ENCODE results near the gene DNMT3A. TPM values are rescaled to one million over a fixed set of nuclear protein-coding genes. Genes with fewer than 3 reads are reported as not detected.

DNMT3A gene
- total RNA-seq, 3 donors from 2014 or later (not counting 1 experiment from before 2014, with no cell fraction given) = 36.3 to 60.7 (median 45.2) TPM

GRCh38 chr2:25354116-25354515 lies 12.4 kb upstream of the DNMT3A start:
- DNase-seq (no peak), ATAC-seq (no peak)
- Histone ChIP-seq H3K36me3 (ENCODE audit: control insufficient read depth, insufficient read depth, low read length) (no peaks in the 10 kb centered on the region), H3K4me1 (ENCODE audit: control insufficient read depth, insufficient read depth, low read length) (no peaks in the 10 kb centered on the region), H3K27ac (ENCODE audit: low read length) (no peak overlapping the region), H3K27me3 (ENCODE audit: control insufficient read depth, insufficient read depth, low read length) (no peaks in the 10 kb centered on the region), H3K4me3 (ENCODE audit: low read length) (no peak overlapping the region), H3K9me3 (ENCODE audit: control insufficient read depth, insufficient read depth, low read length) (no peaks in the 10 kb centered on the region)
- H3K27me3 Mint-ChIP-seq (ENCODE audit: low read depth in 2 of 2) = peaks cover 0 to 8% of the 10 kb centered on the region in 2 donors
- no peak for TF ChIP-seq CTCF (IDR thresholded peaks at IDR 0.05)
- H3K36me3 Mint-ChIP-seq = no peaks in the 10 kb centered on the region
- no peaks in the 10 kb centered on the region for H3K4me1 Mint-ChIP-seq
- no peak overlapping the region for H3K4me3 Mint-ChIP-seq
- intact Hi-C loops (cut with micrococcal nuclease) = no loop called here
- H3K27ac Mint-ChIP-seq = no peak overlapping the region
- 87% methylated on average over 6 of the region's 6 CpGs for WGBS (ENCODE audit: insufficient coverage)
- no peaks in the 10 kb centered on the region for H3K9me3 Mint-ChIP-seq

GRCh38 chr2:25349397-25349796 lies 7.7 kb upstream of the DNMT3A start:
- no peaks in the 10 kb centered on the region for H3K9me3 Mint-ChIP-seq
- WGBS (ENCODE audit: insufficient coverage) = 85% methylated on average over 7 of the region's 7 CpGs
- ATAC-seq = no peak

GRCh38 chr2:25347846-25348245 lies 6.1 kb upstream of the DNMT3A start:
- no peak for TF ChIP-seq CTCF (IDR thresholded peaks at IDR 0.05)
- intact Hi-C loops (cut with micrococcal nuclease) = no loop called here
- no peak overlapping the region for H3K4me3 ChIP-seq (ENCODE audit: low read length)
- no peak overlapping the region for H3K27ac Mint-ChIP-seq
- no peaks in the 10 kb centered on the region for H3K36me3 Mint-ChIP-seq
- ATAC-seq (no peak), DNase-seq (no peak)
- no peaks in the 10 kb centered on the region for H3K4me1 Mint-ChIP-seq
- H3K4me1 ChIP-seq (ENCODE audit: control insufficient read depth, insufficient read depth, low read length) = peaks cover 5% of the 10 kb centered on the region
- H3K27me3 ChIP-seq (ENCODE audit: control insufficient read depth, insufficient read depth, low read length) = no peaks in the 10 kb centered on the region
- H3K27ac ChIP-seq (ENCODE audit: low read length) = no peak overlapping the region
- 89% methylated on average over 2 of the region's 2 CpGs for WGBS (ENCODE audit: insufficient coverage)
- H3K9me3 ChIP-seq (ENCODE audit: control insufficient read depth, insufficient read depth, low read length) = no peaks in the 10 kb centered on the region
- H3K9me3 Mint-ChIP-seq = no peaks in the 10 kb centered on the region
- no peaks in the 10 kb centered on the region for H3K36me3 ChIP-seq (ENCODE audit: control insufficient read depth, insufficient read depth, low read length)
- no peak overlapping the region for H3K4me3 Mint-ChIP-seq
- H3K27me3 Mint-ChIP-seq (ENCODE audit: low read depth in 2 of 2) = peaks cover 0 to 3% of the 10 kb centered on the region in 2 donors

More at GRCh38 chr2:25349397-25349796, 7.7 kb upstream of the DNMT3A start:
- no peak overlapping the region for H3K4me3 ChIP-seq (ENCODE audit: low read length)
- H3K27ac ChIP-seq (ENCODE audit: low read length) = no peak overlapping the region
- DNase-seq = no peak
- no peak for TF ChIP-seq CTCF (IDR thresholded peaks at IDR 0.05)
- Mint-ChIP-seq H3K4me3 (no peak overlapping the region), H3K4me1 (no peaks in the 10 kb centered on the region), H3K36me3 (no peaks in the 10 kb centered on the region), H3K27me3 (ENCODE audit: low read depth in 2 of 2) (peaks cover 0 to 3% of the 10 kb centered on the region in 2 donors), H3K27ac (no peak overlapping the region)
- H3K4me1 ChIP-seq (ENCODE audit: control insufficient read depth, insufficient read depth, low read length) = no peaks in the 10 kb centered on the region
- no peaks in the 10 kb centered on the region for H3K36me3 ChIP-seq (ENCODE audit: control insufficient read depth, insufficient read depth, low read length)
- intact Hi-C loops (cut with micrococcal nuclease) = no loop called here
- H3K9me3 ChIP-seq (ENCODE audit: control insufficient read depth, insufficient read depth, low read length) = no peaks in the 10 kb centered on the region
- no peaks in the 10 kb centered on the region for H3K27me3 ChIP-seq (ENCODE audit: control insufficient read depth, insufficient read depth, low read length)

GRCh38 chr2:25347205-25347815 lies 5.6 kb upstream of the DNMT3A start:
- Histone ChIP-seq H3K36me3 (ENCODE audit: control insufficient read depth, insufficient read depth, low read length) (no peaks in the 10 kb centered on the region), H3K27ac (ENCODE audit: low read length) (no peak overlapping the region), H3K4me1 (ENCODE audit: control insufficient read depth, insufficient read depth, low read length) (peaks cover 9% of the 10 kb centered on the region), H3K27me3 (ENCODE audit: control insufficient read depth, insufficient read depth, low read length) (no peaks in the 10 kb centered on the region), H3K9me3 (ENCODE audit: control insufficient read depth, insufficient read depth, low read length) (no peaks in the 10 kb centered on the region), H3K4me3 (ENCODE audit: low read length) (no peak overlapping the region)
- intact Hi-C loops (cut with micrococcal nuclease) = no loop called here
- peaks cover 0 to 4% of the 10 kb centered on the region in 2 donors for H3K4me1 Mint-ChIP-seq
- no peak for DNase-seq
- TF ChIP-seq CTCF (IDR thresholded peaks at IDR 0.05) = no peak
- no peaks in the 10 kb centered on the region for H3K36me3 Mint-ChIP-seq
- no peaks in the 10 kb centered on the region for H3K27me3 Mint-ChIP-seq (ENCODE audit: low read depth in 2 of 2)
- WGBS (ENCODE audit: insufficient coverage) = 77% methylated on average over 7 of the region's 7 CpGs
- no peak overlapping the region for H3K4me3 Mint-ChIP-seq
- no peaks in the 10 kb centered on the region for H3K9me3 Mint-ChIP-seq
- H3K27ac Mint-ChIP-seq = no peak overlapping the region
- ATAC-seq = no peak

Measured in natural killer cell (primary cell).